ENCODE data around the gene SPINT1.
A peak's percentile ranks its signal among the peaks of the same experiment; 100 is the strongest.

DNA sequence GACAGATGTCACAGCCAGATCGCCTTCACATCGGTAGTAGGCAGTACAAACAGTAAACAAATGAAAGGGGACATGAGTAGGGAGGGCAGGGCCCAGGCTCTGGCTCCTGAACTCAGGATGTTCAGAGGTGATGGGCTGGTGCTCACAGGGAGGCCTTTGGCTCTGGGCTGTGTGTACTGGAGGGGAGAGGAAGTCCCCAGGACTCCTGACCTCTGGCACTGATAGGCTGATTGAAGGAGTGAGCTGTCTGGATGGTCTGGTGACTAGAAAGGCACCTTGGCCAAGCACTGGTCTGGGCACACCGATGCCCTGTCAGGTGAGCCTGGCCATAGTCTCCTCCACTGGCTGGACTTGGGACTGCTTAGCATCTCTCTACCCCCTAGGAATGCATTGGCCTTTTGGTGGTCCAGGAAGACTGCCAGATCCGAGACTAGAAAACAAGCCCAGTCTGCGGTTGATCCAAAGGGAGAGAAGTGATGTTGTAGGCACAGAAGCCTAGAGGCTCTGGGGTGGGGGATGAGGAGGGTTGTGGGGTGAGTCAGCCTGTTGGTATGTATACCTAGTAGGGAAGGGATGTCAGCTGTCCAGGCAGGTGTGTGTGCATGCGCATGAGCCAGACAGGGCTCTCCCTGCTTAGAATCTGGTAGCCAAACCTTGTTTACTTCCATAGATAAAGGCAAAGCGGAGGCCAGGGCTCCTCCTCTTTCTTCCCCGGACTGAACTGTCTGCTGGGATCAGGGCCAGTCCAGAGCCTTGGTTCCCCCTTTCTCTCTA is 1.9 kb downstream of the SPINT1 start:
- TF ChIP-seq CTCF (IDR thresholded peaks at IDR 0.05), result no peak
- TF ChIP-seq EP300 (IDR thresholded peaks at IDR 0.05; ENCODE audit: low read depth), result no peak
- peak; percentile 93 for TF ChIP-seq POLR2A (IDR thresholded peaks at IDR 0.05)
- peak; percentile 68 to 92 (median 86) for TF ChIP-seq POLR2AphosphoS5 (IDR thresholded peaks at IDR 0.05)

All from transverse colon (tissue), 4 donors.